ENCODE measurements around the gene STK38L. TPM values are rescaled to one million over a fixed set of nuclear protein-coding genes. Genes with fewer than 3 reads are reported as not detected.

The STK38L gene
- total RNA-seq, 1 donor from 2014 or later: 22.2 TPM

DNA sequence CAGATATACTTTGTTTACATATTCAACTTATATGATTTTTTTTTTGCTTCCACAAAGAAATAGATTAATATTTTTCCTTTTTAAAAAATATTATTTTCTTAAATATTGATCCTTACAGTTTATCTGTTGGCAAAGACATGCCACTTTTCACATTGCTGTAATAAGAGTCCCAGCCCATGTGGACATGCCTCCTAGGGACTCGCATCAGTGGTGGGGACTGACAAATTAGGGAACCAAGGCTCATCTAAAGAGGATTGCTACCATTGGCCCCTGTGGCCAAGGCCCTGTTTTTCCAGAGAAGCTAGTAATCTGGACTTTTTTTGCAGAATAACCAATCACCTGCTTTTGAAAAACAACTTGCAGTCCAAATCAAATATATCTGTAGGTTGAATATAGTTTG, 60.8 kb downstream of the STK38L start:
- intact Hi-C loops (cut with DNase I): loop anchor here (10.0 kb wide), 1 partner anchor 290 kb away; the partner anchor contains the start of gene TM7SF3

DNA sequence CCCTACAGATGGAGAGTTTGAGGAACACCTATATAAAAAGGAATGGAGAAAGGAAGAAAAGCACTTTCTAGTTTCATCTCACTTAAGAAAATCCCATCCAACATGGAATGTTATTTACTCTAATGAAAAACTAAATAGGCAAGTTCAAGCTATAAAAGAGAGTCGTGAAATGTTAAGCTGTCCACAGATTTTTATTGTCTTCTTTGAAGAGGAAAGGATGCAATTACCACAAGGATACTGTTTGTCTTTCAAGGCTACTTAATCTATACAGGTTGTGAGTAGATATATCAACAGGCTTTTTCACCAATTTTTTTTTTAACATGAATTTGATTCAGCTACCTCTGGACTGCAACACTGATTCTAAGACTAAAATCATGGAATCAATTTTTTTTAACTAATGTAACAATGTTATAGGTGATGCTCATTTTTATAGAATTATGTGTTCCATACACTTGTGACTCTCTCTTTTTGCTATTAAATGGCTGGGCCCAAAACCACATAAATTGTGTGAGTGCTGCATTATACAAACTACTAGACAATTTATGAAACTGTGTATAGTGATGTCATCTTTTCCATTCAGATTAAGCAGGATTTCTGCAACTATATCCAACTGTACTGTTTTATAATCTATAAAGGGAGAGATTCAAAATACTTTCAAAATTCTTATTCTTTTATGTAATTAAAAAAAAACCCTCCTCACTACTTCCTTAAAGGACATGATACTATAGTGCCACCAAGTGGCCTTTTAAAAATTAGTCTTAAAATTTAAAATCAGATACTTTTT, 61.8 kb downstream of the STK38L start:
- TF ChIP-seq, protein P1, sequence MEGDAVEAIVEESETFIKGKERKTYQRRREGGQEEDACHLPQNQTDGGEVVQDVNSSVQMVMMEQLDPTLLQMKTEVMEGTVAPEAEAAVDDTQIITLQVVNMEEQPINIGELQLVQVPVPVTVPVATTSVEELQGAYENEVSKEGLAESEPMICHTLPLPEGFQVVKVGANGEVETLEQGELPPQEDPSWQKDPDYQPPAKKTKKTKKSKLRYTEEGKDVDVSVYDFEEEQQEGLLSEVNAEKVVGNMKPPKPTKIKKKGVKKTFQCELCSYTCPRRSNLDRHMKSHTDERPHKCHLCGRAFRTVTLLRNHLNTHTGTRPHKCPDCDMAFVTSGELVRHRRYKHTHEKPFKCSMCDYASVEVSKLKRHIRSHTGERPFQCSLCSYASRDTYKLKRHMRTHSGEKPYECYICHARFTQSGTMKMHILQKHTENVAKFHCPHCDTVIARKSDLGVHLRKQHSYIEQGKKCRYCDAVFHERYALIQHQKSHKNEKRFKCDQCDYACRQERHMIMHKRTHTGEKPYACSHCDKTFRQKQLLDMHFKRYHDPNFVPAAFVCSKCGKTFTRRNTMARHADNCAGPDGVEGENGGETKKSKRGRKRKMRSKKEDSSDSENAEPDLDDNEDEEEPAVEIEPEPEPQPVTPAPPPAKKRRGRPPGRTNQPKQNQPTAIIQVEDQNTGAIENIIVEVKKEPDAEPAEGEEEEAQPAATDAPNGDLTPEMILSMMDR (IDR thresholded peaks at IDR 0.05): peak; percentile 57
- peak in 1 of 2 donors; percentile 40 for ATAC-seq

More for the DNA sequence above, 60.8 kb downstream of the STK38L start:
- Histone ChIP-seq H3K27ac (no peak overlapping the region), H3K9me3 (no peaks in the 10 kb centered on the region), H3K36me3 (peaks cover 19% of the 10 kb centered on the region), H3K4me3 (no peak overlapping the region), H3K27me3 (ENCODE audit: low read depth) (no peaks in the 10 kb centered on the region), H3K4me1 (no peaks in the 10 kb centered on the region)
- DNase-seq (no peak), ATAC-seq (no peak)
- TF ChIP-seq, protein P1 (IDR thresholded peaks at IDR 0.05): no peak

DNA sequence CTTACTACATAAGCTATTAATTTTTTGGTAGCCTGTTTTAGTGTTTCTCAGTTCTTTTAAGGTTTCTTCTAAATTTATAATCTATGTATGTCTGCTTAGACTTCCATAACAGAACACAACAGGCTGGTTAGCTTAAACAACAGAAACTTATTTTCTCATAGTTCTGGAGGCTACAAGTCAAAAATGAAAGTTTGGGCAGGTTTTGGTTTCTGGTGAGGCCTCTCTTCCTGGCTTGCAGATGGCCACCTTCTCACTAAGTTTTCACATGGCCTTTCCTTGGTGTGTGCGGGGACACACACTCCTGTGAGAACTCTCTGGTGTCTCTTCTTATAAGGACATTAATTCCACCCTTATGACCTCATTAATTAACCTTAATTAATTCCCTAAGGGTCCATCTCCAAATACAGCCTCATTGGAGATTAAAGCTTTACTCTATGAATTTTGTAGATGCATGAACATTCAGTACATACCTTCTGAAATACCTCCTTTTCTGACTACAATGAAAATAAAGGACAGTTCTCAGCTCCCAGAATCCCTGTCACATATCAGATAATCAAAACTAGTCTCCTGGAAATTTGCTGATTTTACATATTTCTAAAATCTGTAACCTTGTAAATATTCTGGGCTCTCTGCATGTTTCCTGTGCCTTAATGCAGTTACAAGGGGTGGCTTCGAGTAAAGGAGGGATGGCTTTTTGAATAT, 65.4 kb downstream of the STK38L start:
- no peak for ATAC-seq
- TF ChIP-seq, protein P1 (IDR thresholded peaks at IDR 0.05): no peak
- no peak for DNase-seq
- no peak overlapping the region for H3K27ac ChIP-seq
- no peak overlapping the region for H3K4me3 ChIP-seq
- intact Hi-C loops (cut with DNase I): loop anchor here (10.0 kb wide), 1 partner anchor 295 kb away; the partner anchor contains the start of gene TM7SF3
- H3K36me3 ChIP-seq: peaks cover 53% of the 10 kb centered on the region
- H3K9me3 ChIP-seq: no peaks in the 10 kb centered on the region
- H3K27me3 ChIP-seq (ENCODE audit: low read depth): no peaks in the 10 kb centered on the region
- no peaks in the 10 kb centered on the region for H3K4me1 ChIP-seq

More for the DNA sequence above, 61.8 kb downstream of the STK38L start:
- H3K27ac ChIP-seq: no peak overlapping the region
- DNase-seq: no peak
- peaks cover 23% of the 10 kb centered on the region for H3K36me3 ChIP-seq
- H3K9me3 ChIP-seq: no peaks in the 10 kb centered on the region
- H3K4me1 ChIP-seq: no peaks in the 10 kb centered on the region
- no peak overlapping the region for H3K4me3 ChIP-seq
- no peaks in the 10 kb centered on the region for H3K27me3 ChIP-seq (ENCODE audit: low read depth)
- intact Hi-C loops (cut with DNase I): loop anchor here (10.0 kb wide), 1 partner anchor 291 kb away; the partner anchor contains the start of gene TM7SF3

DNA sequence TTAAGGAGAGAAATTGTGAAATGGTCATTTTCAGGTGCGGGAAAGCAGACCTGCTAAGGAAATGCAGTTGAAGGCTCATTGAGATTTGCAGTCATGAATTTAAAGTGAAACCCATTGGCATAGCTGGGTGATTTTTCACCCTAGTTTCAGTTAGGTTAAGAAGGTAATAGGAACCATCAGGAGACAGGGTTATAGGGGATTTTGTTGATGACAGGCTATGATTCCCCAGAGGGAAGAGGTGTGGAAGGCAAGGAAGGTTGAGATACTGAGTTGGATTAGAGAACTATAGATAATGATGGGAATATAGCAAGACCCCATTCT, 65.9 kb downstream of the STK38L start:
- Histone ChIP-seq H3K27ac (no peak overlapping the region), H3K4me1 (no peaks in the 10 kb centered on the region), H3K27me3 (ENCODE audit: low read depth) (no peaks in the 10 kb centered on the region), H3K4me3 (no peak overlapping the region), H3K36me3 (peaks cover 58% of the 10 kb centered on the region), H3K9me3 (no peaks in the 10 kb centered on the region)
- intact Hi-C loops (cut with DNase I): loop anchor here (10.0 kb wide), 1 partner anchor 295 kb away; the partner anchor contains the start of gene TM7SF3
- DNase-seq (no peak), ATAC-seq (no peak)
- TF ChIP-seq, protein P1 (IDR thresholded peaks at IDR 0.05): no peak

DNA sequence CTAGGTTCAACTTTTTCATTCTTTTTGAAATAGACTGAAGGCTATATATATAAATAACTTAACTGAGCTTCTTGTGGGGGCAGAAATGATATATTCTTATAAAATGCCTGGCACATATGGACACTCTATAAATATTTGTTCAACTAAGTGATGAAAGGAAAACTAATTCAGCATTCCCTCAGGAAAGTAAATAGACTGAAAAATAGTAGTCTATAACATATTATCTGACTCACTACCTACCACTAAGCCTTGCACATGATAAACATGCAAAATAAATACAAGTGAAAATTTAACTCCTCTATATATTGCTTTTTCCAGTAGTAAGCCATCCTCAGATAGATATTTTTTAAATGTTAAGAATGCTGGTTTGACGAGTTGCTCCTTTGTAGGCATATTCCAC, 72.9 kb downstream of the STK38L start:
- TF ChIP-seq, protein P1 (IDR thresholded peaks at IDR 0.05): no peak
- no peaks in the 10 kb centered on the region for H3K9me3 ChIP-seq
- peaks cover 85% of the 10 kb centered on the region for H3K36me3 ChIP-seq
- DNase-seq (no peak), ATAC-seq (no peak)
- H3K27ac ChIP-seq: no peak overlapping the region
- H3K4me3 ChIP-seq: no peak overlapping the region
- H3K4me1 ChIP-seq: no peaks in the 10 kb centered on the region
- intact Hi-C loops (cut with DNase I): no loop called here
- H3K27me3 ChIP-seq (ENCODE audit: low read depth): no peaks in the 10 kb centered on the region
